Esophagus muscularis mucosa (tissue), 4 donors: ENCODE data around the gene RHBDD1. TPM values are rescaled to one million over a fixed set of nuclear protein-coding genes. Genes with fewer than 3 reads are reported as not detected.

Experiments
- DNase-seq: peaks from one replicate; pipeline ENCODE4 v3.0.0-alpha.2; 2017; ENCODE audit errors: extremely low spot score
- H3K27ac ChIP-seq, 4 donors: fragments of 200-600 bp; sonication (generic); replicated peaks in 1 of 4; 1 replicate in 3 of 4; 2 replicates in 1 of 4; pipeline ENCODE4 v1.5.1; 2016 to 2019; ENCODE audit warnings: mild to moderate bottlenecking in 1 of 4
- H3K27me3 ChIP-seq, 4 donors: fragments of 200-600 bp; sonication (generic); one replicate each; pipeline versions ENCODE4 v1.5.1 to v1.6.0; 2016 to 2019
- H3K36me3 ChIP-seq, 4 donors: fragments of 200-600 bp; sonication (generic); one replicate each; pipeline ENCODE4 v1.5.1; 2016 to 2019
- H3K4me1 ChIP-seq, 4 donors: fragments of 200-600 bp; sonication (generic); one replicate each; pipeline ENCODE4 v1.5.1; 2016 to 2019
- H3K4me3 ChIP-seq, 4 donors: fragments of 200-600 bp; sonication (generic); 1 replicate in 2 of 4; 2 replicates in 2 of 4; pipeline ENCODE4 v1.5.1; 2016 to 2019; ENCODE audit warnings: mild to moderate bottlenecking in 4 of 4, moderate library complexity in 1 of 4
- H3K9me3 ChIP-seq, 4 donors: fragments of 200-600 bp; sonication (generic); 1 replicate in 3 of 4; 2 replicates in 1 of 4; pipeline ENCODE4 v1.5.1; 2016 to 2019
- CTCF ChIP-seq, 3 experiments: fragments of 200-600 bp in 2 of 3; fragments of 450-650 bp in 1 of 3; sonication (generic) in 2 of 3; IDR thresholded peaks; one replicate each; pipeline ENCODE4 v1.5.1; 2017 to 2019; ENCODE audit warnings: antibody characterized with exemption in 3 of 3, mild to moderate bottlenecking in 2 of 3, moderate library complexity in 1 of 3
- EP300 ChIP-seq: sonication (generic); formaldehyde crosslinking; IDR thresholded peaks from one replicate; pipeline ENCODE4 v1.6.1; 2017; ENCODE audit warnings: antibody characterized with exemption
- POLR2A ChIP-seq: fragments of 450-650 bp; IDR thresholded peaks from one replicate; pipeline ENCODE4 v1.6.1; 2017; ENCODE audit warnings: antibody characterized with exemption, moderate library complexity, mild to moderate bottlenecking, low read depth
- POLR2AphosphoS5 ChIP-seq, 2 donors: sonication (generic); formaldehyde crosslinking; IDR thresholded peaks; one replicate each; pipeline ENCODE4 v1.6.1; 2017; ENCODE audit warnings: antibody characterized with exemption in 2 of 2
- WGBS: methylation state at CpG from one replicate; pipeline ENCODE4 v1.1.5; 2018; 5-methylcytosine and 5-hydroxymethylcytosine counted together
- intact Hi-C: fragments of 100-400 bp; cut with DNase I; formaldehyde crosslinking; loops from one replicate; pipeline ENCODE4 v1.15.1; 2023
- total RNA-seq, 4 donors: library from RNA; depleted of rRNA; stranded (reverse); fragments of >200 nt; gene quantifications; one replicate each; pipeline versions ENCODE4 v1.1.0 to v1.2.1, GENCODE V29; 2016

Gene RHBDD1
- total RNA-seq, 4 donors from 2014 or later, result 18.3 to 24.9 (median 22.2) TPM

- Histone ChIP-seq H3K4me3 (peak overlapping the region; percentile 70 to 95 (median 86)), H3K4me1 (peaks cover 47 to 75% (median 69%) of the 10 kb centered on the region in 4 donors), H3K9me3 (no peaks in the 10 kb centered on the region), H3K36me3 (peaks cover 0 to 14% (median 5%) of the 10 kb centered on the region in 4 donors), H3K27me3 (peaks cover 0 to 16% (median 0%) of the 10 kb centered on the region in 4 donors), H3K27ac (peak overlapping the region; percentile 94 to 96 (median 94))
- intact Hi-C loops, result loop anchor here (2.0 to 10.0 kb wide), 5 partner anchors 51 to 582 kb away; no protein-coding TSS in a partner anchor
- no peak for TF ChIP-seq POLR2A
- WGBS, result 1% methylated on average over 15 of the region's 80 CpGs
- no peak for DNase-seq
Observed at GRCh38 chr2:226798422-226799210, 37.2 kb upstream of the RHBDD1 start.

GRCh38 chr2:226799211-226799975, 36.5 kb upstream of the RHBDD1 start, which contains the start of gene IRS1:
Gene IRS1, minus strand, starts transcription at chr2:226799820. Its CDS starts 1,082 bp downstream, at chr2:226798738.
- intact Hi-C loops, result loop anchor here (2.0 to 10.0 kb wide), 5 partner anchors 52 to 583 kb away; no protein-coding TSS in a partner anchor
- Histone ChIP-seq H3K4me1 (peaks cover 40 to 70% (median 67%) of the 10 kb centered on the region in 4 donors), H3K36me3 (peaks cover 0 to 14% (median 5%) of the 10 kb centered on the region in 4 donors), H3K27ac (peak within 1 kb of the TSS; percentile 94 to 96 (median 94)), H3K4me3 (peak within 1 kb of the TSS; percentile 70 to 95 (median 86)), H3K27me3 (peaks cover 0 to 16% (median 0%) of the 10 kb centered on the region in 4 donors), H3K9me3 (no peaks in the 10 kb centered on the region)
- WGBS, result no CpG with 5 or more reads among the region's 82 CpGs
- peak in 1 of 3 experiments; percentile 69 for TF ChIP-seq CTCF (IDR thresholded peaks at IDR 0.05)
- TF ChIP-seq POLR2AphosphoS5 (IDR thresholded peaks at IDR 0.05), result peak; percentile 64 to 71
- TF ChIP-seq EP300, result no peak
- DNase-seq, result no peak

DNA sequence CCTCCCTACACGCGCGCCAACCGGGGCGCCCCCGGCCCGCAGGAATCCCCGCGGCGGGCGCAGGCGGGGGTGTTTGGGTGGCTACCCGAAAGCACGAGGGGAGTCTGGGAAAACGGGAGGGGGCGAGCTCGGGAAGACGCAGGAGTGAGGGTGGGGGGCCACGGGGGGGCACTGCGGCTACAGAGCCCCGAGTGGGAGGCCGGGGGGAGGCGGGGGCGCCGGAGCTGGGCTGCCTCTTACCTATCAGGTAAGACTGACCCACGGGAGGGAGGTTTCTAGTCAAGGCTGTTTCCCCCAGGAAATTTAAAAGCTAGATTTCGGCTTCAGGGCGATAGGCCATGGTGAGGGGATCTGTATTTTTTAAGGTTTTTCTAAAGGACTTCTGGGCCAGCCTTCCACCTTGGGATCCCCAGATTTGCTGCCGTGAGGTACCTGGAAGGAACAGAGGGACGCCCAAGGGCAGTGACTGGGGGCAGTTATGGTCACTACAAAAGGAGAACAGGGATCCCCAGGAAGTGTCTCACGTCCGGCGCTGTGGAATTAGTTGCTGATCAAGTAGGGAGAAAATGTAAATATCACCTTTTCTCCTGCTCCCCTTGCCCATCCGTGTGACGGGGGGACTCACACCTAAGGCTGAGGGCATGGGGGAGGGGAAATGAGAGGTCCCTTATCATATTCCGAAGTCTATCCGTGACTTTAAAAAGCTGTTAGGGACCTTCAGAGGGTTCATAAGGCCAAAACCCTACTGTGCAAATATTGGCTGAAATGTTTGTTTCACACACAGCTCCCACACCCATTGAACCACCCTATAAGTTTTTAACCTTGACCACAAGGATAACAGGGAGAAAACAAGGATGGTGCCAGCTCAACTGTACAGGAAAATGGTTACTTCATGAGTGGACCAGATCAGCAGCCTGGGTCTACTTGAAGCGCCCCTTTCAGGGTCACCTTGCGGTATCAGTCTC, 35.6 kb upstream of the RHBDD1 start:
- TF ChIP-seq CTCF (IDR thresholded peaks at IDR 0.05), result peak in 2 of 3 experiments; percentile 57 to 68
- no peak for TF ChIP-seq EP300
- intact Hi-C loops, result loop anchor here (2.0 to 10.0 kb wide), 7 partner anchors 53 to 765 kb away; no protein-coding TSS in a partner anchor
- 3% methylated on average over 28 of the region's 39 CpGs for WGBS
- Histone ChIP-seq H3K27me3 (peaks cover 0 to 16% (median 0%) of the 10 kb centered on the region in 4 donors), H3K27ac (peak overlapping the region; percentile 94 to 96 (median 94)), H3K4me1 (peaks cover 40 to 63% (median 62%) of the 10 kb centered on the region in 4 donors), H3K4me3 (peak overlapping the region; percentile 70 to 95 (median 86)), H3K9me3 (no peaks in the 10 kb centered on the region), H3K36me3 (peaks cover 0 to 14% (median 5%) of the 10 kb centered on the region in 4 donors)
- DNase-seq, result no peak

DNA sequence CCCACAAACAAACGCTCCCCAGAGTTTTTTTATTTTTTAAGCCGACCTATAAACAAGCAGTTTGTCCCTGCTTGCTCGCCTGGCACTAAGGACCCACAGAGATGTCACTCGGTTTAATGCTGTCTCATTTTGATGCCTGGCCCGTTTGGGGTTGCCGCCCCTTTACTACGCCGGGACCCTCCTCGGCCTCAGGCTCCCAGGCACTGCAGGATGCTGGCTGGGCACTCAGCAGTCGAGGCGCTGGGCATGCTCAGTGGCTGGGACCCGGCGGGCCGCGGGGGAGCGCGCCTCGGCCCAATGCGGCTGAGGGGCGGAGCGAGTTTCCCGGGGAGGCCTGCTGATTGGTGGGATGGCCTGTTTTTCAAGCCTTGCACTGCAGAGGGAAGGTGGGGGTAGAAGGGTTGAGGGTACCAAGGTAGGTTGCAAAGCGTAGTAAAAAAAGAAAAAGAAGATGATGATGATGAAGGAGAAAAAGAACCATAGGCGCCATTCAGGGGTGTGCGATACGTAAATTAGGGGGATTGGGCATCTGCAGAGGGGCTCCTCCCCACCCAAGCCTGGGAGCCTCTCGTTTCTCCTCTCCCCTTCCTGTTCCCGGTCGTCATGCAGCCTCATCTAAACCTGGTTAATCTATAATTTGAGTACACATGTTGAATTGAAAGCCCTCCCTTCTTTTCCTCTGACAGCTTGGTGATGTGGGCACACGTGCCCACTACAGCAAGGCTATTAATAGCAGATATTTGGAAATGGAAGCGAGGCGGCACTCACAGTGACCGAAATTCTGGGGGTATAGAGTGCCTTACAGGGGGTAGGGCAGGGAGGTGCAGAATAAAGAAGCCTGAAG, 34.7 kb upstream of the RHBDD1 start:
- Histone ChIP-seq H3K27me3 (peaks cover 0 to 16% (median 0%) of the 10 kb centered on the region in 4 donors), H3K27ac (peak overlapping the region; percentile 94 to 96 (median 94)), H3K36me3 (peaks cover 0 to 8% (median 4%) of the 10 kb centered on the region in 4 donors), H3K4me3 (peak overlapping the region; percentile 70 to 95 (median 86)), H3K4me1 (peaks cover 31 to 54% (median 53%) of the 10 kb centered on the region in 4 donors), H3K9me3 (no peaks in the 10 kb centered on the region)
- intact Hi-C loops, result loop anchor here (2.0 to 10.0 kb wide), 2 partner anchors 184 to 766 kb away; no protein-coding TSS in a partner anchor
- TF ChIP-seq POLR2A (peak; percentile 32), CTCF (IDR thresholded peaks at IDR 0.05) (no peak), EP300 (no peak), POLR2AphosphoS5 (IDR thresholded peaks at IDR 0.05) (peak; percentile 87 to 91)
- WGBS, result 8% methylated on average over 28 of the region's 33 CpGs
- no peak for DNase-seq
